Nephron progenitor cell (in vitro differentiated cells): ENCODE data around the gene SGMS1.

Experiments
- DNase-seq: peaks from one replicate; pipeline ENCODE4 v3.0.0; 2021
- H3K27ac Mint-ChIP-seq: 2 replicates; pipeline ENCODE4 v1.8.0; 2021; ENCODE audit warnings: mild to moderate bottlenecking, moderate library complexity, mixed read lengths
- H3K27me3 Mint-ChIP-seq: 2 replicates; pipeline ENCODE4 v1.8.0; 2021; ENCODE audit warnings: mild to moderate bottlenecking, low read depth, mixed read lengths; ENCODE audit not compliant: poor library complexity
- H3K36me3 Mint-ChIP-seq: 2 replicates; pipeline ENCODE4 v1.8.0; 2021; ENCODE audit warnings: low read depth, mixed read lengths
- H3K4me1 Mint-ChIP-seq: 2 replicates; pipeline ENCODE4 v1.8.0; 2021; ENCODE audit warnings: mixed read lengths
- H3K4me3 Mint-ChIP-seq: 2 replicates; pipeline ENCODE4 v1.8.0; 2021; ENCODE audit warnings: mild to moderate bottlenecking, moderate library complexity, mixed read lengths
- H3K9me3 Mint-ChIP-seq: 2 replicates; pipeline ENCODE4 v1.8.0; 2021; ENCODE audit warnings: mild to moderate bottlenecking, moderate library complexity, mixed read lengths
- TF ChIP-seq, protein P1 (sequence below): fragments of 200-600 bp; sonication (generic); IDR thresholded peaks from 2 replicates; pipeline ENCODE4 v1.5.0; 2021; ENCODE audit warnings: antibody characterized with exemption

The SGMS1 gene

GRCh38 chr10:50324680-50325393 is 298.9 kb downstream of the SGMS1 start:
- TF ChIP-seq, protein P1, sequence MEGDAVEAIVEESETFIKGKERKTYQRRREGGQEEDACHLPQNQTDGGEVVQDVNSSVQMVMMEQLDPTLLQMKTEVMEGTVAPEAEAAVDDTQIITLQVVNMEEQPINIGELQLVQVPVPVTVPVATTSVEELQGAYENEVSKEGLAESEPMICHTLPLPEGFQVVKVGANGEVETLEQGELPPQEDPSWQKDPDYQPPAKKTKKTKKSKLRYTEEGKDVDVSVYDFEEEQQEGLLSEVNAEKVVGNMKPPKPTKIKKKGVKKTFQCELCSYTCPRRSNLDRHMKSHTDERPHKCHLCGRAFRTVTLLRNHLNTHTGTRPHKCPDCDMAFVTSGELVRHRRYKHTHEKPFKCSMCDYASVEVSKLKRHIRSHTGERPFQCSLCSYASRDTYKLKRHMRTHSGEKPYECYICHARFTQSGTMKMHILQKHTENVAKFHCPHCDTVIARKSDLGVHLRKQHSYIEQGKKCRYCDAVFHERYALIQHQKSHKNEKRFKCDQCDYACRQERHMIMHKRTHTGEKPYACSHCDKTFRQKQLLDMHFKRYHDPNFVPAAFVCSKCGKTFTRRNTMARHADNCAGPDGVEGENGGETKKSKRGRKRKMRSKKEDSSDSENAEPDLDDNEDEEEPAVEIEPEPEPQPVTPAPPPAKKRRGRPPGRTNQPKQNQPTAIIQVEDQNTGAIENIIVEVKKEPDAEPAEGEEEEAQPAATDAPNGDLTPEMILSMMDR, result no peak
- H3K27ac Mint-ChIP-seq, result no peak overlapping the region
- DNase-seq, result no peak
- H3K9me3 Mint-ChIP-seq, result no peaks in the 10 kb centered on the region
- H3K27me3 Mint-ChIP-seq, result no peaks in the 10 kb centered on the region
- no peak overlapping the region for H3K4me3 Mint-ChIP-seq
- no peaks in the 10 kb centered on the region for H3K36me3 Mint-ChIP-seq
- H3K4me1 Mint-ChIP-seq, result no peaks in the 10 kb centered on the region

- H3K27ac Mint-ChIP-seq, result no peak overlapping the region
- H3K27me3 Mint-ChIP-seq, result no peaks in the 10 kb centered on the region
- H3K9me3 Mint-ChIP-seq, result no peaks in the 10 kb centered on the region
- TF ChIP-seq, protein P1, result no peak
- DNase-seq, result no peak
- H3K4me3 Mint-ChIP-seq, result no peak overlapping the region
- no peaks in the 10 kb centered on the region for H3K4me1 Mint-ChIP-seq
- no peaks in the 10 kb centered on the region for H3K36me3 Mint-ChIP-seq
Observed at GRCh38 chr10:50324046-50324445, 299.7 kb downstream of the SGMS1 start.

DNA sequence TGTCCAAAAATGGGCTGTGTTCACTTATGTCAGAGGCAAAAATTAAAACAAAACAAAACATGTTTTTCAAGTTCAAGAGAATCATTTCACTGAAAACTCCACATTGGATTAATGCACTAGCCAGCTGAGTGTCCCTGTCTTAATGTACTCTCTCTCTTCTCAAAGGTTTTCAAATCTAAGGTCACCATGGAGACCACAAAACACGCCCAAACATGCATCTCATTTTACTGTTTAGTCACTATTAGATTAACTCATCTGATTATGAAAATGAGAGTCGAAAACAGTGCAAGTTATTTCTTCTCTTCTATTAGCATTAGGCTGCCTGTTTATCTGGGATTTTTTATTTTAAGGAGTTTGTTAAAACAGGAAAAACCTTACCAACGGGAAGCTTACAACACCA is 301.7 kb downstream of the SGMS1 start:
- Mint-ChIP-seq H3K4me3 (no peak overlapping the region), H3K27me3 (no peaks in the 10 kb centered on the region), H3K27ac (no peak overlapping the region), H3K4me1 (no peaks in the 10 kb centered on the region), H3K9me3 (no peaks in the 10 kb centered on the region), H3K36me3 (no peaks in the 10 kb centered on the region)
- DNase-seq, result no peak
- TF ChIP-seq, protein P1, result no peak

DNA sequence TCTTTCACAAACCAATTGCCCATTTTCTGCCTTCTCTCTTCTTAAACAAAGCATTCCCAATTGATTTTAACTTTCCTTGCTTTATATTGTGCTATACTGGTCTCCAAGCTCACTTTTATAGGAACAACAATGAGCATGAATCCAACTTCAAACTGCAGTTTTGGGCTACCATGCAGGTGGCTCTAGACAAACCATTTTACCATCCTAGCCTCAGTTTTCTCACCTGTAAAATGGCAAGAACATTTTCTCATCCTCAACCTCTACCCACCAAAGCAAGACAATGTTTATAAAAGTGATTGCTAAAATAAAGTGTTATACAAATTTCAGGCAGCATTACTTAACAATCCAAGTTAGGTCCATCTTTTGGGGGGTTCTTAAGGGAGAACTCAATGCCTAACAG is 305.6 kb downstream of the SGMS1 start:
- TF ChIP-seq, protein P1, result no peak
- no peak for DNase-seq
- Mint-ChIP-seq H3K4me3 (no peak overlapping the region), H3K4me1 (no peaks in the 10 kb centered on the region), H3K9me3 (no peaks in the 10 kb centered on the region), H3K27me3 (no peaks in the 10 kb centered on the region), H3K27ac (no peak overlapping the region), H3K36me3 (no peaks in the 10 kb centered on the region)

GRCh38 chr10:50316695-50317648 is 306.8 kb downstream of the SGMS1 start:
- H3K4me3 Mint-ChIP-seq, result no peak overlapping the region
- H3K27ac Mint-ChIP-seq, result no peak overlapping the region
- peaks cover 4% of the 10 kb centered on the region for H3K36me3 Mint-ChIP-seq
- H3K4me1 Mint-ChIP-seq, result no peaks in the 10 kb centered on the region
- no peak for DNase-seq
- H3K27me3 Mint-ChIP-seq, result no peaks in the 10 kb centered on the region
- H3K9me3 Mint-ChIP-seq, result no peaks in the 10 kb centered on the region
- TF ChIP-seq, protein P1, result no peak
